ENCODE results near the gene VPS41. TPM values are rescaled to one million over a fixed set of nuclear protein-coding genes. Genes with fewer than 3 reads are reported as not detected.

VPS41 gene
- total and polyA plus RNA-seq, 5 donors from 2014 or later: 45.9 to 60.2 (median 53.3) TPM

DNA sequence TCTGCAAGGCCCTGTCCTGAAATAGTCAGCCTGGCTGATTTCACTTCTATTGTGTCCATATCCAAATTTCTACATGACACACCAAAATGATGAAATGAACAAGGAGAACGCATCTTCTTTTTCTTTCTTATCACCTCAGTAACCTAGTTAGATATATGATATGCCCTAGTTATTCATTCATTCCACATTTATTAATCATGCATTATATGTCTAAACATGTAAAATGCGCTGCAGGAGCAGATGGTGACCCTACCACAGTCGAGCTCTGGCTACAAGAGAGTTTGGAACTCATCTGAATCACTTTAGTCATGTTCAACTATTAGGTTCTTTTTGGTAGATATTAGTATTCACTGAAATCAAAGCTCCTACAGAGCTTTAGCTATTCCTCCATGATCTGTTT lies 31.8 kb upstream of the VPS41 start:
- Histone ChIP-seq H3K9me3 (ENCODE audit: control insufficient read depth in 2 of 2, low read length in 2 of 2) (no peaks in the 10 kb centered on the region), H3K36me3 (ENCODE audit: control insufficient read depth, insufficient read depth, low read length) (no peaks in the 10 kb centered on the region), H3K27me3 (ENCODE audit: control insufficient read depth, insufficient read depth, low read length) (peaks cover 11% of the 10 kb centered on the region), H3K27ac (ENCODE audit: insufficient read depth, low read length, poor library complexity, severe bottlenecking) (no peak overlapping the region), H3K4me1 (ENCODE audit: control insufficient read depth, insufficient read depth, low read length, poor library complexity, severe bottlenecking) (no peaks in the 10 kb centered on the region), H3K4me3 (ENCODE audit: low read depth, low read length) (no peak overlapping the region)
- Mint-ChIP-seq H3K27ac (no peak overlapping the region), H3K9me3 (no peaks in the 10 kb centered on the region), H3K36me3 (no peaks in the 10 kb centered on the region), H3K4me1 (no peaks in the 10 kb centered on the region), H3K27me3 (peaks cover 6% of the 10 kb centered on the region), H3K4me3 (no peak overlapping the region)
- no peak for ATAC-seq (ENCODE audit: low read depth in 2 of 2)
- DNase-seq: no peak

DNA sequence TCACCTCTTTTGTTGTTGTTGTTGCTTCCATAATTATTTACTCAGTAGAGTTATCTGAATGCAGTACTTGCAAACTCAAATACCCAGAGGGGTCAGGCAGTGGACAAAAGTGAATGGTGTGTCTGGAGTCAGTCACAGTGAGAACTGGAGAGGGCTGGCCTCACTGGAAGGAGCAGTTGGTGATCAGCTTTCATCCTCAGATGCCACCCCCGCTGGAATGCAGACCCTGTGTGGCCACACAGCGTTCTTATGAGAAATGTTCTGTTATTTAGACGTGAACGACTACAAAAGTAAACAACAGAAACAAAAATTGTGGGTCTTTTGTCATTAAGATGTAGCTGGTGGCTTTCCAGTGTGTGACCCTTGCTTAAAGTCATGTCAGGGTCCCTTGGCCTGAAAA lies 29.6 kb upstream of the VPS41 start:
- no peak overlapping the region for H3K4me3 Mint-ChIP-seq
- Histone ChIP-seq H3K27me3 (ENCODE audit: control insufficient read depth, insufficient read depth, low read length) (peaks cover 11% of the 10 kb centered on the region), H3K4me3 (ENCODE audit: low read depth, low read length) (no peak overlapping the region), H3K27ac (ENCODE audit: insufficient read depth, low read length, poor library complexity, severe bottlenecking) (no peak overlapping the region), H3K9me3 (ENCODE audit: control insufficient read depth in 2 of 2, low read length in 2 of 2) (no peaks in the 10 kb centered on the region), H3K36me3 (ENCODE audit: control insufficient read depth, insufficient read depth, low read length) (no peaks in the 10 kb centered on the region), H3K4me1 (ENCODE audit: control insufficient read depth, insufficient read depth, low read length, poor library complexity, severe bottlenecking) (no peaks in the 10 kb centered on the region)
- H3K36me3 Mint-ChIP-seq: no peaks in the 10 kb centered on the region
- no peaks in the 10 kb centered on the region for H3K9me3 Mint-ChIP-seq
- DNase-seq (no peak), ATAC-seq (ENCODE audit: low read depth in 2 of 2) (no peak)
- no peaks in the 10 kb centered on the region for H3K4me1 Mint-ChIP-seq
- H3K27me3 Mint-ChIP-seq: peaks cover 6% of the 10 kb centered on the region
- no peak overlapping the region for H3K27ac Mint-ChIP-seq

DNA sequence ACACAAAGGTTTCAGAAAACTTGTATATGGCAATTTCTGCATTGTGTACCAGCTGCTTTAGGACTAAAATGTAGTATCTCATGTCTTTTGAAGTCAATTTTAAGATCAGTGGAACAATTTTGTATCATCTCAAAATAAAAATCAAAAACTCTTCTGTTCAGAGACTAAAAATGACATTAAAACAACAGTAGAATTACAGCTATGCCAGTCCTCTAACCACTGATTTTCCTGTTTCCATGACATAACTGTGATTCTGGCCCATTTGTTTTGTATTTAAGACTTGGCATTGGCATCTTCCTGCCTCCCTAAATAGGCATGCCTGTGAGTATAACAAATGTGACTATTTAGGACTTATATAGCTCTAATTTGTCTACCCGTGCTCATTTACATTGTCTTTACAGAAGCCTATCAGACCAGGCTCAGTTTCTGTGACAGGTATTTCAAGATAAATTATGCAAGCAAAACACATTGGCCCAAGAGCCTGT lies 29.1 kb upstream of the VPS41 start:
- H3K36me3 Mint-ChIP-seq: no peaks in the 10 kb centered on the region
- Histone ChIP-seq H3K27ac (ENCODE audit: insufficient read depth, low read length, poor library complexity, severe bottlenecking) (no peak overlapping the region), H3K36me3 (ENCODE audit: control insufficient read depth, insufficient read depth, low read length) (no peaks in the 10 kb centered on the region), H3K4me1 (ENCODE audit: control insufficient read depth, insufficient read depth, low read length, poor library complexity, severe bottlenecking) (no peaks in the 10 kb centered on the region), H3K9me3 (ENCODE audit: control insufficient read depth in 2 of 2, low read length in 2 of 2) (no peaks in the 10 kb centered on the region), H3K4me3 (ENCODE audit: low read depth, low read length) (no peak overlapping the region), H3K27me3 (ENCODE audit: control insufficient read depth, insufficient read depth, low read length) (peaks cover 11% of the 10 kb centered on the region)
- no peaks in the 10 kb centered on the region for H3K9me3 Mint-ChIP-seq
- DNase-seq: no peak
- H3K27me3 Mint-ChIP-seq: peaks cover 6% of the 10 kb centered on the region
- no peak overlapping the region for H3K27ac Mint-ChIP-seq
- H3K4me3 Mint-ChIP-seq: no peak overlapping the region
- H3K4me1 Mint-ChIP-seq: no peaks in the 10 kb centered on the region
- no peak for ATAC-seq (ENCODE audit: low read depth in 2 of 2)

DNA sequence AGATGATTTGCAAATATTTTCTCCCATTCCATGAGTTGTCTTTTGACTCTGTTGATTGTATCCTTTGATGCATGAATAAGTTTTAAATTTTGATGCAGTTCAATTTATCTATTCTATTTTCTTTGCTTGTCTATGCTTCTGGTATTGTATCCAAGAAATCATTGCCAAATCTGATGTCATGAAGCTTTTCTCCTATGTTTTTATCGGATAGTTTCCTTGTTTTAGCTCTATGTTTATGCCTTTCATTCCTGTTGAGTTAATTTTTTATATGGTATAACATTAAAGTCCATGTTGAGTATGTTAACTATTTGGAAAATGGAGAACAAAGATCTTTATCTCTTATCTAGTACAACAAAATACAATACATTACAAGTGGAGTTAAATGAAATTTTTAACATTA lies 27.6 kb upstream of the VPS41 start:
- Mint-ChIP-seq H3K4me3 (no peak overlapping the region), H3K36me3 (no peaks in the 10 kb centered on the region), H3K4me1 (peaks cover 0 to 5% (median 0%) of the 10 kb centered on the region in 4 donors), H3K27ac (no peak overlapping the region), H3K27me3 (peaks cover 6% of the 10 kb centered on the region), H3K9me3 (no peaks in the 10 kb centered on the region)
- no peak for ATAC-seq (ENCODE audit: low read depth in 2 of 2)
- Histone ChIP-seq H3K4me3 (ENCODE audit: low read depth, low read length) (no peak overlapping the region), H3K27me3 (ENCODE audit: control insufficient read depth, insufficient read depth, low read length) (peaks cover 11% of the 10 kb centered on the region), H3K27ac (ENCODE audit: insufficient read depth, low read length, poor library complexity, severe bottlenecking) (no peak overlapping the region), H3K36me3 (ENCODE audit: control insufficient read depth, insufficient read depth, low read length) (no peaks in the 10 kb centered on the region), H3K9me3 (ENCODE audit: control insufficient read depth in 2 of 2, low read length in 2 of 2) (no peaks in the 10 kb centered on the region), H3K4me1 (ENCODE audit: control insufficient read depth, insufficient read depth, low read length, poor library complexity, severe bottlenecking) (no peaks in the 10 kb centered on the region)
- no peak for DNase-seq

DNA sequence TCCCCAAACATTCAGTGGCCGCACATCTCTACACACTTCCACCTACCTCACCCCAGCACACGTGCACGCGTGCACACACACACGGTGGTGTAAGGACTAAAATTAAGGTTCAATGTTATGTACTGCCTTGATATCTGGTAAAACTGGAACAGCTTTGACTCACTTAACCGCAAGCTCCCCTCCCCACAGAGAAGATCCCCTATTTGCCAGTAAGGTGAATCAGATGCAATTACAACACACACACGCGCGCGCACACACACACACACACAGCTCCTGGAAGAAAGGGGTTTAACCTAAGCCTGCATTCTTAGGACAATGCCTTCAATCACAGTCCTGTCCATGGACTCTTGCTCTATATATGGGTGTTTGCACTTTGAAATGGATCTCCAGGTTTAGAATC lies 25.5 kb upstream of the VPS41 start:
- no peak for ATAC-seq (ENCODE audit: low read depth in 2 of 2)
- Histone ChIP-seq H3K4me1 (ENCODE audit: control insufficient read depth, insufficient read depth, low read length, poor library complexity, severe bottlenecking) (no peaks in the 10 kb centered on the region), H3K27ac (ENCODE audit: insufficient read depth, low read length, poor library complexity, severe bottlenecking) (no peak overlapping the region), H3K36me3 (ENCODE audit: control insufficient read depth, insufficient read depth, low read length) (no peaks in the 10 kb centered on the region), H3K4me3 (ENCODE audit: low read depth, low read length) (no peak overlapping the region), H3K27me3 (ENCODE audit: control insufficient read depth, insufficient read depth, low read length) (peaks cover 11% of the 10 kb centered on the region), H3K9me3 (ENCODE audit: control insufficient read depth in 2 of 2, low read length in 2 of 2) (no peaks in the 10 kb centered on the region)
- peaks cover 0 to 5% (median 0%) of the 10 kb centered on the region in 4 donors for H3K4me1 Mint-ChIP-seq
- no peaks in the 10 kb centered on the region for H3K9me3 Mint-ChIP-seq
- DNase-seq: no peak
- H3K36me3 Mint-ChIP-seq: no peaks in the 10 kb centered on the region
- no peak overlapping the region for H3K27ac Mint-ChIP-seq
- peaks cover 6% of the 10 kb centered on the region for H3K27me3 Mint-ChIP-seq
- H3K4me3 Mint-ChIP-seq: no peak overlapping the region

DNA sequence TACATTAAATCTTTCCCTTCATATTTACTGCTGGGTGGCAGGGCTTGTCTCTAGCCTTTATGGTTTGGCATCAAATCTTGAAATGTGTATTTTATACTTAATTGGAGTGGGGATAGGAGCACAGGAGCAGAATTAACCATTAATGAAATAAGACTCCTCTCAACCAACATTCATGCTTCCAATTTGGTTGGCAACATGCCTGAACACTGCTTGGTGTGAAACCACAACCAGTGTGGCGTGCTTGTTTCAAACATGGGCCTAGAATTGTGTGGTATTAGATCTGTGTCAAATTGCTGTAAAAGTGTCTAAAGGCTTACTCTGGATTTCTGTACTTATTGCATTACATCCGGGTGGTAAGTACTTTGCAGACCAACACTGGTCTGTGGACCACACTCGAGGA lies 25.1 kb upstream of the VPS41 start:
- Histone ChIP-seq H3K36me3 (ENCODE audit: control insufficient read depth, insufficient read depth, low read length) (no peaks in the 10 kb centered on the region), H3K4me1 (ENCODE audit: control insufficient read depth, insufficient read depth, low read length, poor library complexity, severe bottlenecking) (no peaks in the 10 kb centered on the region), H3K27me3 (ENCODE audit: control insufficient read depth, insufficient read depth, low read length) (peaks cover 9% of the 10 kb centered on the region), H3K4me3 (ENCODE audit: low read depth, low read length) (no peak overlapping the region), H3K9me3 (ENCODE audit: control insufficient read depth in 2 of 2, low read length in 2 of 2) (no peaks in the 10 kb centered on the region), H3K27ac (ENCODE audit: insufficient read depth, low read length, poor library complexity, severe bottlenecking) (no peak overlapping the region)
- H3K27me3 Mint-ChIP-seq: peaks cover 6% of the 10 kb centered on the region
- H3K27ac Mint-ChIP-seq: no peak overlapping the region
- DNase-seq (no peak), ATAC-seq (ENCODE audit: low read depth in 2 of 2) (peak in 1 of 2 donors; percentile 24)
- H3K9me3 Mint-ChIP-seq: no peaks in the 10 kb centered on the region
- H3K36me3 Mint-ChIP-seq: no peaks in the 10 kb centered on the region
- no peak overlapping the region for H3K4me3 Mint-ChIP-seq
- peaks cover 0 to 5% (median 0%) of the 10 kb centered on the region in 4 donors for H3K4me1 Mint-ChIP-seq

DNA sequence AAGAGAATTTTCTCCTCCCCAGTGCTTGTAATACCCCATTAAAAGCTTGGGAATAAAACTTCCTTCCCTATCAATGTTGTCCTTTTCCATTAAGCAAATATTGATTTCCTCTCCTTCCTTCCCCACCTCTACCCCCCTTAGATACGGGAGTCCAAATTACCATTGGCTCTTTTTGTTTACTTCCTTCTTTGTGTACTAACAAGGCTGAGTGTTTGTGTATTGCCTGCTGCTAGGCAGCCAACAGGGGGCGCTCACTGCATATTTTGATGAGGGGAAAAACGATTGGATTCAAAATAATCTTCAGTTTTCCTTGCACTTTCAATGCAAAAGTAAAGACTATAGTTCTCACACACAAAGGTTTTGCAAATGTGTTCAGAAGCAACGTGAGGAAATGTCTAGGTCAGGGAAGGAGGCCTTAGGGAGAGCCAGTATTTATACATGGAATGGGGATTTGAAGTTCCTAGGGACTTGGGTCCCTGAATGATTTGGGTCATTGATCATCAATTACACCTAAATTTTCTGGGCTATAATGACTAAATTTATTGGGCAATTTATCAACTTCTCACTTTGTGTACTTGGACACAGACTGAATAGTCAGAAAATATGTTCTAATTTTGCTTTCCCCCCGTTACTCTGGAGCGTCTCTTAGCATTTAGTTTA lies 23.6 kb upstream of the VPS41 start:
- Mint-ChIP-seq H3K27ac (no peak overlapping the region), H3K36me3 (no peaks in the 10 kb centered on the region), H3K4me1 (peaks cover 0 to 5% (median 0%) of the 10 kb centered on the region in 4 donors), H3K9me3 (no peaks in the 10 kb centered on the region), H3K27me3 (no peaks in the 10 kb centered on the region), H3K4me3 (no peak overlapping the region)
- Histone ChIP-seq H3K9me3 (ENCODE audit: control insufficient read depth in 2 of 2, low read length in 2 of 2) (no peaks in the 10 kb centered on the region), H3K36me3 (ENCODE audit: control insufficient read depth, insufficient read depth, low read length) (no peaks in the 10 kb centered on the region), H3K27ac (ENCODE audit: insufficient read depth, low read length, poor library complexity, severe bottlenecking) (no peak overlapping the region), H3K4me1 (ENCODE audit: control insufficient read depth, insufficient read depth, low read length, poor library complexity, severe bottlenecking) (no peaks in the 10 kb centered on the region), H3K27me3 (ENCODE audit: control insufficient read depth, insufficient read depth, low read length) (peaks cover 3% of the 10 kb centered on the region), H3K4me3 (ENCODE audit: low read depth, low read length) (no peak overlapping the region)
- no peak for ATAC-seq (ENCODE audit: low read depth in 2 of 2)
- DNase-seq: peak in 1 of 3 donors; percentile 47

DNA sequence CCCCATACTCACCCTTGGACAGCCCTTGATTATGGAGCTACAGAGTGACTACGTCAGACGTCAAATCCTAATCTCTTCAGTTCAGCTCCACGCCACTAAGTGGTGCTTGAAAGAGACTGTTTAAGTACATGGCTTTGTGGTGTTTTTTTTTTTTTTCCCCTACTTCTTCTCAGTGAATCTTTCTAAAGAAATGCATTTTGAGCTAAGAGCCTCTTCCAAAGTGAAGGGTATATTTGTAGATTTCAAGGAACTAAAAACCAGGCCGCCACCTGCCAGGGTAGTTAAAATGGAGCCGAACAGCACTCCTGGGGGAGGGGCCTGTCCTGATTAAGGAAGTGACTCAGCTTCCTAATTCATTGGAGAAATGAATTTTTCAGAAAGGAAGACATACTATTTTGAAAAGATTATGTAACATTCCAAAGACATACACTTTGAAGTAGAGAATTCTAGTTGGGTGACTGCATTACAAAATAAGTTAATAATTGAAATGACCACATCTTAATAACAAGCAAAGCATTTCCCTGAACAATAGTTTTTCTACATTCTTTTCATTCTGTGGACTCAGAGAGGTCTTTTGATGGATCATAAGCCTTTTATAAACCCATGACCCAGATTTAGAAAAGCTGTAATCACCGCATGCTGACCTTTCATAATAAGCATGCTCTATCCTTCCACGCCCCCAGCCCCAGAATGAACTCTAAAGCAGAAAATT lies 20.6 kb upstream of the VPS41 start:
- H3K36me3 Mint-ChIP-seq: no peaks in the 10 kb centered on the region
- Histone ChIP-seq H3K36me3 (ENCODE audit: control insufficient read depth, insufficient read depth, low read length) (no peaks in the 10 kb centered on the region), H3K9me3 (ENCODE audit: control insufficient read depth in 2 of 2, low read length in 2 of 2) (no peaks in the 10 kb centered on the region), H3K4me3 (ENCODE audit: low read depth, low read length) (no peak overlapping the region), H3K27me3 (ENCODE audit: control insufficient read depth, insufficient read depth, low read length) (no peaks in the 10 kb centered on the region), H3K4me1 (ENCODE audit: control insufficient read depth, insufficient read depth, low read length, poor library complexity, severe bottlenecking) (no peaks in the 10 kb centered on the region), H3K27ac (ENCODE audit: insufficient read depth, low read length, poor library complexity, severe bottlenecking) (no peak overlapping the region)
- no peak overlapping the region for H3K27ac Mint-ChIP-seq
- peaks cover 6% of the 10 kb centered on the region for H3K27me3 Mint-ChIP-seq
- H3K4me1 Mint-ChIP-seq: peaks cover 0 to 5% (median 0%) of the 10 kb centered on the region in 4 donors
- no peaks in the 10 kb centered on the region for H3K9me3 Mint-ChIP-seq
- ATAC-seq (ENCODE audit: low read depth in 2 of 2): no peak
- H3K4me3 Mint-ChIP-seq: no peak overlapping the region
- DNase-seq: no peak

All from CD4-positive, CD25-positive, alpha-beta regulatory T cell (primary cell).